ENCODE results near the gene SH3GLB2.

SH3GLB2 gene

DNA sequence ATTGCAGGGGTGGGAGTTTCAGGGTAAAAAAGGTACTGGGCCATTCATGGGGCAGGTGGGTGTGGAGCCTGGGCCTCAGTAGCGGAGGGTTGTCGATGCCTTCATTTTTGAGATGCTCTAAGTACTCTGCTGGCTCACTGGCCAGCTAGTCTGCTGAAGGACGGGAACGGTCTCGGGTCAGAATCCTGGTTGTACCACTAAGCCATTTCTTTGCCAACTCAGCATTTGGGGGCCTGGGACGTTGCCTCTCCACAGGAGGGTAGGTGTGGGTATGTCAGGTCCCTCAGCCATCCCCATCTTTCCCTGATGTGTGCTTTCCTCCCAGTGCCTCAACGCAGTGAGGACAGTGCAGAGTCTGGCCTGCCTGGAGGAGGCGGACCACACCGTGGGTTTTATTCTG is 25.1 kb downstream of the SH3GLB2 start:
- H3K36me3 ChIP-seq (ENCODE audit: insufficient read depth, low read length) = peaks cover 73% of the 10 kb centered on the region; the same call in 1 of the 2 replicates
- H3K79me2 ChIP-seq (ENCODE audit: insufficient read depth, low read length) = no peaks in the 10 kb centered on the region
- no peaks in the 10 kb centered on the region for H3K4me1 ChIP-seq (ENCODE audit: insufficient read depth, low read length, poor library complexity, severe bottlenecking)
- H3K9me2 ChIP-seq (replicated peaks; ENCODE audit: low read depth, low read length) = no peaks in the 10 kb centered on the region
- no peak overlapping the region for H3K9ac ChIP-seq (ENCODE audit: low read depth, low read length, poor library complexity, severe bottlenecking)
- H3K4me3 ChIP-seq (ENCODE audit: low read length, poor library complexity, severe bottlenecking) = no peak overlapping the region
- no peaks in the 10 kb centered on the region for H3F3A ChIP-seq (ENCODE audit: low read depth)
- H4K20me1 ChIP-seq (ENCODE audit: insufficient read depth, low read length, poor library complexity, severe bottlenecking) = no peaks in the 10 kb centered on the region
- TF ChIP-seq EZH2phosphoT487 (IDR thresholded peaks at IDR 0.05; ENCODE audit: borderline replicate concordance) = no peak
- TF ChIP-seq, protein P1, sequence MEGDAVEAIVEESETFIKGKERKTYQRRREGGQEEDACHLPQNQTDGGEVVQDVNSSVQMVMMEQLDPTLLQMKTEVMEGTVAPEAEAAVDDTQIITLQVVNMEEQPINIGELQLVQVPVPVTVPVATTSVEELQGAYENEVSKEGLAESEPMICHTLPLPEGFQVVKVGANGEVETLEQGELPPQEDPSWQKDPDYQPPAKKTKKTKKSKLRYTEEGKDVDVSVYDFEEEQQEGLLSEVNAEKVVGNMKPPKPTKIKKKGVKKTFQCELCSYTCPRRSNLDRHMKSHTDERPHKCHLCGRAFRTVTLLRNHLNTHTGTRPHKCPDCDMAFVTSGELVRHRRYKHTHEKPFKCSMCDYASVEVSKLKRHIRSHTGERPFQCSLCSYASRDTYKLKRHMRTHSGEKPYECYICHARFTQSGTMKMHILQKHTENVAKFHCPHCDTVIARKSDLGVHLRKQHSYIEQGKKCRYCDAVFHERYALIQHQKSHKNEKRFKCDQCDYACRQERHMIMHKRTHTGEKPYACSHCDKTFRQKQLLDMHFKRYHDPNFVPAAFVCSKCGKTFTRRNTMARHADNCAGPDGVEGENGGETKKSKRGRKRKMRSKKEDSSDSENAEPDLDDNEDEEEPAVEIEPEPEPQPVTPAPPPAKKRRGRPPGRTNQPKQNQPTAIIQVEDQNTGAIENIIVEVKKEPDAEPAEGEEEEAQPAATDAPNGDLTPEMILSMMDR (conservative IDR thresholded peaks at IDR 0.05; ENCODE audit: low read length) = no peak
- no peaks in the 10 kb centered on the region for H3K27me3 ChIP-seq (ENCODE audit: insufficient read depth, low read length, poor library complexity, severe bottlenecking)
- H3K9me3 ChIP-seq (ENCODE audit: insufficient read depth, low read depth, low read length) = no peaks in the 10 kb centered on the region
- no peak overlapping the region for H3K4me2 ChIP-seq (ENCODE audit: low read depth, low read length, poor library complexity, severe bottlenecking)
- no peak overlapping the region for H2AFZ ChIP-seq (ENCODE audit: low read length)

GRCh38 chr9:129001504-129002325 is 26.4 kb downstream of the SH3GLB2 start:
- Histone ChIP-seq H3K4me3 (ENCODE audit: low read length, poor library complexity, severe bottlenecking) (no peak overlapping the region), H3K4me2 (ENCODE audit: low read depth, low read length, poor library complexity, severe bottlenecking) (no peak overlapping the region), H3K27me3 (ENCODE audit: insufficient read depth, low read length, poor library complexity, severe bottlenecking) (no peaks in the 10 kb centered on the region), H3F3A (ENCODE audit: low read depth) (no peaks in the 10 kb centered on the region), H3K4me1 (ENCODE audit: insufficient read depth, low read length, poor library complexity, severe bottlenecking) (no peaks in the 10 kb centered on the region), H3K36me3 (ENCODE audit: insufficient read depth, low read length) (peaks cover 65% of the 10 kb centered on the region; the same call in 1 of the 2 replicates), H3K9me3 (ENCODE audit: insufficient read depth, low read depth, low read length) (no peaks in the 10 kb centered on the region), H2AFZ (ENCODE audit: low read length) (no peak overlapping the region), H4K20me1 (ENCODE audit: insufficient read depth, low read length, poor library complexity, severe bottlenecking) (no peaks in the 10 kb centered on the region), H3K79me2 (ENCODE audit: insufficient read depth, low read length) (no peaks in the 10 kb centered on the region), H3K9ac (ENCODE audit: low read depth, low read length, poor library complexity, severe bottlenecking) (no peak overlapping the region), H3K9me2 (replicated peaks; ENCODE audit: low read depth, low read length) (no peaks in the 10 kb centered on the region)
- TF ChIP-seq, protein P1 (conservative IDR thresholded peaks at IDR 0.05; ENCODE audit: low read length) = no peak
- no peak for TF ChIP-seq EZH2phosphoT487 (IDR thresholded peaks at IDR 0.05; ENCODE audit: borderline replicate concordance)

- H2AFZ ChIP-seq (ENCODE audit: low read length) = no peak overlapping the region
- no peak overlapping the region for H3K9ac ChIP-seq (ENCODE audit: low read depth, low read length, poor library complexity, severe bottlenecking)
- no peaks in the 10 kb centered on the region for H3K4me1 ChIP-seq (ENCODE audit: insufficient read depth, low read length, poor library complexity, severe bottlenecking)
- no peaks in the 10 kb centered on the region for H3F3A ChIP-seq (ENCODE audit: low read depth)
- H3K79me2 ChIP-seq (ENCODE audit: insufficient read depth, low read length) = no peaks in the 10 kb centered on the region
- H3K9me2 ChIP-seq (replicated peaks; ENCODE audit: low read depth, low read length) = no peaks in the 10 kb centered on the region
- H3K27me3 ChIP-seq (ENCODE audit: insufficient read depth, low read length, poor library complexity, severe bottlenecking) = no peaks in the 10 kb centered on the region
- no peaks in the 10 kb centered on the region for H3K9me3 ChIP-seq (ENCODE audit: insufficient read depth, low read depth, low read length)
- H4K20me1 ChIP-seq (ENCODE audit: insufficient read depth, low read length, poor library complexity, severe bottlenecking) = no peaks in the 10 kb centered on the region
- H3K4me2 ChIP-seq (ENCODE audit: low read depth, low read length, poor library complexity, severe bottlenecking) = no peak overlapping the region
- TF ChIP-seq, protein P1 (conservative IDR thresholded peaks at IDR 0.05; ENCODE audit: low read length) = no peak
- TF ChIP-seq EZH2phosphoT487 (IDR thresholded peaks at IDR 0.05; ENCODE audit: borderline replicate concordance) = no peak
- H3K4me3 ChIP-seq (ENCODE audit: low read length, poor library complexity, severe bottlenecking) = no peak overlapping the region
- H3K36me3 ChIP-seq (ENCODE audit: insufficient read depth, low read length) = peaks cover 62% of the 10 kb centered on the region; the same call in 1 of the 2 replicates
These were observed 28.4 kb downstream of the SH3GLB2 start for GRCh38 chr9:128999581-129000206.
